ENCODE measurements around the gene CCL22. TPM values are rescaled to one million over a fixed set of nuclear protein-coding genes. Genes with fewer than 3 reads are reported as not detected.

The CCL22 gene
- polyA plus RNA-seq, 1 donor from 2014 or later: not detected

DNA sequence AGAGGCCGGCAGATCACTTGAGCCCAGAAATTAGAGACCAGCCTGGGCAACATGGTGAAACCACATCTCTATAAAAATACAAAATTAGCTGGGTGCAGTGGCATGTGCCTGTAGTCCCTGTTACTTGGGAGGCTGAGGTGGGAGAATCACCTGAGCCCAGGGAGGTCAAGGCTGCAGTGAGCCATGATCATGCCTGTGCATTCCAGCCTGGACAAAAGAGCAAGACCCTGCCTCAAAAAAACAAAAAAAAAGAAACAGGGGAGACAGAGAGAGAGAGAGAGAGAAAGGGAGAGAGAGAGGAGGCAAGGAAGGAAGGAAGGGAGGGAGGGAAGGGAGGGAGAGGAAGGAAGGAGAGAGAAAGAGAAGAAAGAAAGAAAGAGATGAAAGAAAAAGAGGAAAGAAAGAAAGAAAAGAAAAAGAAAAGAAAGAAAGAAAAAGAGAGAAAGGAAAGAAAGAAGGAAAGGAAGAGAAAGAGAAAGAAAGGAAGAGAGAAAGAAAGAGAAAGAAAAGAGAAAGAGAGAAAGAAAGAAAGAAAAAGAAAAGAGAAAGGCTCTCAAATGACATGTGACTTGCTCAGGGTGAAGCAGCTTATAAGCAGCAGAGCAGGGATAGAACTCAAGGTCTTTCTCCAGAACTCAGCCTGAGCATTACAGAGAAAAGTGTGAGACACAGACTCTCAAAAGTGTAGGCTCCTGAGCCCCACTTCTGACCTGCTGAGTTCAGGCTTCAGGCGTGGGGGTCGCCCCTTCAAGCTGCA lies 29.2 kb downstream of the CCL22 start:
- H3K9me3 ChIP-seq (ENCODE audit: low read length): no peaks in the 10 kb centered on the region
- H4K20me1 ChIP-seq (ENCODE audit: insufficient read depth): no peaks in the 10 kb centered on the region
- no peak overlapping the region for H3K9ac ChIP-seq (ENCODE audit: low read length)
- no peak overlapping the region for H3K4me2 ChIP-seq (ENCODE audit: low read length)
- H2AFZ ChIP-seq (ENCODE audit: low read depth, low read length): no peak overlapping the region
- no peaks in the 10 kb centered on the region for H3K27me3 ChIP-seq (ENCODE audit: insufficient read depth, low read depth, low read length)
- TF ChIP-seq TAF1 (IDR thresholded peaks at IDR 0.05; ENCODE audit: low read depth): no peak
- no peaks in the 10 kb centered on the region for H3K36me3 ChIP-seq (ENCODE audit: insufficient read depth, low read length)
- no peaks in the 10 kb centered on the region for H3K79me2 ChIP-seq (replicated peaks; ENCODE audit: insufficient read depth, low read length)
- no peak overlapping the region for H3K27ac ChIP-seq (ENCODE audit: low read length)
- no peaks in the 10 kb centered on the region for H3K9me2 ChIP-seq (ENCODE audit: insufficient read depth, low read length)
- no peaks in the 10 kb centered on the region for H3F3A ChIP-seq (ENCODE audit: insufficient read depth, low read length, poor library complexity, severe bottlenecking)
- no peak overlapping the region for H3K4me3 ChIP-seq (ENCODE audit: low read length)

- TF ChIP-seq, protein P1, sequence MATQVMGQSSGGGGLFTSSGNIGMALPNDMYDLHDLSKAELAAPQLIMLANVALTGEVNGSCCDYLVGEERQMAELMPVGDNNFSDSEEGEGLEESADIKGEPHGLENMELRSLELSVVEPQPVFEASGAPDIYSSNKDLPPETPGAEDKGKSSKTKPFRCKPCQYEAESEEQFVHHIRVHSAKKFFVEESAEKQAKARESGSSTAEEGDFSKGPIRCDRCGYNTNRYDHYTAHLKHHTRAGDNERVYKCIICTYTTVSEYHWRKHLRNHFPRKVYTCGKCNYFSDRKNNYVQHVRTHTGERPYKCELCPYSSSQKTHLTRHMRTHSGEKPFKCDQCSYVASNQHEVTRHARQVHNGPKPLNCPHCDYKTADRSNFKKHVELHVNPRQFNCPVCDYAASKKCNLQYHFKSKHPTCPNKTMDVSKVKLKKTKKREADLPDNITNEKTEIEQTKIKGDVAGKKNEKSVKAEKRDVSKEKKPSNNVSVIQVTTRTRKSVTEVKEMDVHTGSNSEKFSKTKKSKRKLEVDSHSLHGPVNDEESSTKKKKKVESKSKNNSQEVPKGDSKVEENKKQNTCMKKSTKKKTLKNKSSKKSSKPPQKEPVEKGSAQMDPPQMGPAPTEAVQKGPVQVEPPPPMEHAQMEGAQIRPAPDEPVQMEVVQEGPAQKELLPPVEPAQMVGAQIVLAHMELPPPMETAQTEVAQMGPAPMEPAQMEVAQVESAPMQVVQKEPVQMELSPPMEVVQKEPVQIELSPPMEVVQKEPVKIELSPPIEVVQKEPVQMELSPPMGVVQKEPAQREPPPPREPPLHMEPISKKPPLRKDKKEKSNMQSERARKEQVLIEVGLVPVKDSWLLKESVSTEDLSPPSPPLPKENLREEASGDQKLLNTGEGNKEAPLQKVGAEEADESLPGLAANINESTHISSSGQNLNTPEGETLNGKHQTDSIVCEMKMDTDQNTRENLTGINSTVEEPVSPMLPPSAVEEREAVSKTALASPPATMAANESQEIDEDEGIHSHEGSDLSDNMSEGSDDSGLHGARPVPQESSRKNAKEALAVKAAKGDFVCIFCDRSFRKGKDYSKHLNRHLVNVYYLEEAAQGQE (IDR thresholded peaks at IDR 0.05; ENCODE audit: borderline replicate concordance): no peak
- TF ChIP-seq EP300 (conservative IDR thresholded peaks at IDR 0.05; ENCODE audit: poor library complexity, severe bottlenecking): no peak
- no peak for TF ChIP-seq MXI1 (conservative IDR thresholded peaks at IDR 0.05; ENCODE audit: poor library complexity, severe bottlenecking)
- no peak for TF ChIP-seq EZH2 (IDR thresholded peaks at IDR 0.05; ENCODE audit: borderline replicate concordance, insufficient read depth, low read length, poor library complexity, severe bottlenecking)
- no peak for TF ChIP-seq POLR2AphosphoS5 (IDR thresholded peaks at IDR 0.05)
- no peak for TF ChIP-seq RAD21 (conservative IDR thresholded peaks at IDR 0.05)
- TF ChIP-seq, protein P2, sequence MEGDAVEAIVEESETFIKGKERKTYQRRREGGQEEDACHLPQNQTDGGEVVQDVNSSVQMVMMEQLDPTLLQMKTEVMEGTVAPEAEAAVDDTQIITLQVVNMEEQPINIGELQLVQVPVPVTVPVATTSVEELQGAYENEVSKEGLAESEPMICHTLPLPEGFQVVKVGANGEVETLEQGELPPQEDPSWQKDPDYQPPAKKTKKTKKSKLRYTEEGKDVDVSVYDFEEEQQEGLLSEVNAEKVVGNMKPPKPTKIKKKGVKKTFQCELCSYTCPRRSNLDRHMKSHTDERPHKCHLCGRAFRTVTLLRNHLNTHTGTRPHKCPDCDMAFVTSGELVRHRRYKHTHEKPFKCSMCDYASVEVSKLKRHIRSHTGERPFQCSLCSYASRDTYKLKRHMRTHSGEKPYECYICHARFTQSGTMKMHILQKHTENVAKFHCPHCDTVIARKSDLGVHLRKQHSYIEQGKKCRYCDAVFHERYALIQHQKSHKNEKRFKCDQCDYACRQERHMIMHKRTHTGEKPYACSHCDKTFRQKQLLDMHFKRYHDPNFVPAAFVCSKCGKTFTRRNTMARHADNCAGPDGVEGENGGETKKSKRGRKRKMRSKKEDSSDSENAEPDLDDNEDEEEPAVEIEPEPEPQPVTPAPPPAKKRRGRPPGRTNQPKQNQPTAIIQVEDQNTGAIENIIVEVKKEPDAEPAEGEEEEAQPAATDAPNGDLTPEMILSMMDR (IDR thresholded peaks at IDR 0.05; ENCODE audit: poor library complexity, severe bottlenecking): no peak
- no peak for TF ChIP-seq SMC3 (conservative IDR thresholded peaks at IDR 0.05; ENCODE audit: poor library complexity)
- no peak for TF ChIP-seq TAF1 (IDR thresholded peaks at IDR 0.05; ENCODE audit: low read depth)
- H3K9me3 ChIP-seq (ENCODE audit: low read length): no peaks in the 10 kb centered on the region
- H3K27me3 ChIP-seq (ENCODE audit: insufficient read depth, low read depth, low read length): no peaks in the 10 kb centered on the region
- no peak overlapping the region for H3K9ac ChIP-seq (ENCODE audit: low read length)
- no peaks in the 10 kb centered on the region for H3F3A ChIP-seq (ENCODE audit: insufficient read depth, low read length, poor library complexity, severe bottlenecking)
- H2AFZ ChIP-seq (ENCODE audit: low read depth, low read length): no peak overlapping the region
- no peaks in the 10 kb centered on the region for H3K79me2 ChIP-seq (replicated peaks; ENCODE audit: insufficient read depth, low read length)
- H4K20me1 ChIP-seq (ENCODE audit: insufficient read depth): no peaks in the 10 kb centered on the region
- no peaks in the 10 kb centered on the region for H3K9me2 ChIP-seq (ENCODE audit: insufficient read depth, low read length)
- no peaks in the 10 kb centered on the region for H3K36me3 ChIP-seq (ENCODE audit: insufficient read depth, low read length)
- H3K4me3 ChIP-seq (ENCODE audit: low read length): no peak overlapping the region
- no peak overlapping the region for H3K27ac ChIP-seq (ENCODE audit: low read length)
- H3K4me2 ChIP-seq (ENCODE audit: low read length): no peak overlapping the region
Observed at GRCh38 chr16:57388359-57389086, 29.9 kb downstream of the CCL22 start.
